ENCODE data around the gene SCN4B. TPM values are rescaled to one million over a fixed set of nuclear protein-coding genes. Genes with fewer than 3 reads are reported as not detected.

SCN4B gene
- total and polyA plus RNA-seq, 2 donors (not counting 1 experiment from before 2014, with no cell fraction given) = 1.5 to 10.4 TPM

- TF ChIP-seq CTCF (conservative IDR thresholded peaks at IDR 0.05 in 1 of 2, IDR thresholded peaks at IDR 0.05 in 1 of 2; ENCODE audit: low read depth in 1 of 2, low read length in 2 of 2) (no peak), EZH2 (IDR thresholded peaks at IDR 0.05; ENCODE audit: low read length, missing control alignments) (no peak)
- Histone ChIP-seq H2AFZ (ENCODE audit: low read length) (no peak overlapping the region), H3K36me3 (ENCODE audit: control insufficient read depth, insufficient read depth, low read length) (no peaks in the 10 kb centered on the region), H3K9ac (ENCODE audit: insufficient read depth, low read length) (no peak overlapping the region), H3K27me3 (ENCODE audit: control insufficient read depth, insufficient read depth, low read length) (no peaks in the 10 kb centered on the region), H3K4me1 (ENCODE audit: control insufficient read depth, extremely low read depth, insufficient read depth, low read length) (no peaks in the 10 kb centered on the region), H3K79me2 (ENCODE audit: control insufficient read depth, insufficient read depth, low read length) (no peaks in the 10 kb centered on the region), H3K4me2 (ENCODE audit: extremely low read depth, insufficient read depth, low read length) (no peak overlapping the region), H3K4me3 (replicated peaks in 1 of 4; ENCODE audit: control extremely low read depth in 1 of 4, insufficient read depth in 1 of 4, low read depth in 3 of 4, low read length in 4 of 4) (no peak overlapping the region), H3K27ac (ENCODE audit: insufficient read depth, low read length) (no peak overlapping the region), H4K20me1 (ENCODE audit: control insufficient read depth, extremely low read depth, insufficient read depth, low read length) (no peaks in the 10 kb centered on the region), H3K9me3 (ENCODE audit: control insufficient read depth, insufficient read depth, low read depth, low read length) (no peaks in the 10 kb centered on the region)
- no peak for DNase-seq (ENCODE audit: low read depth in 2 of 2)
Measured at GRCh38 chr11:118169300-118170140, 16.9 kb upstream of the SCN4B start.

- no peak overlapping the region for H2AFZ ChIP-seq (ENCODE audit: low read length)
- no peak overlapping the region for H3K27ac ChIP-seq (ENCODE audit: insufficient read depth, low read length)
- no peaks in the 10 kb centered on the region for H3K4me1 ChIP-seq (ENCODE audit: control insufficient read depth, extremely low read depth, insufficient read depth, low read length)
- no peaks in the 10 kb centered on the region for H3K27me3 ChIP-seq (ENCODE audit: control insufficient read depth, insufficient read depth, low read length)
- H3K4me3 ChIP-seq (replicated peaks in 1 of 4; ENCODE audit: control extremely low read depth in 1 of 4, insufficient read depth in 1 of 4, low read depth in 3 of 4, low read length in 4 of 4) = no peak overlapping the region
- H4K20me1 ChIP-seq (ENCODE audit: control insufficient read depth, extremely low read depth, insufficient read depth, low read length) = no peaks in the 10 kb centered on the region
- no peaks in the 10 kb centered on the region for H3K79me2 ChIP-seq (ENCODE audit: control insufficient read depth, insufficient read depth, low read length)
- DNase-seq (ENCODE audit: low read depth in 2 of 2) = no peak
- H3K9me3 ChIP-seq (ENCODE audit: control insufficient read depth, insufficient read depth, low read depth, low read length) = no peaks in the 10 kb centered on the region
- H3K9ac ChIP-seq (ENCODE audit: insufficient read depth, low read length) = no peak overlapping the region
- TF ChIP-seq CTCF (conservative IDR thresholded peaks at IDR 0.05 in 1 of 2, IDR thresholded peaks at IDR 0.05 in 1 of 2; ENCODE audit: low read depth in 1 of 2, low read length in 2 of 2) = no peak
- TF ChIP-seq EZH2 (IDR thresholded peaks at IDR 0.05; ENCODE audit: low read length, missing control alignments) = no peak
- no peaks in the 10 kb centered on the region for H3K36me3 ChIP-seq (ENCODE audit: control insufficient read depth, insufficient read depth, low read length)
- H3K4me2 ChIP-seq (ENCODE audit: extremely low read depth, insufficient read depth, low read length) = no peak overlapping the region
Measured at GRCh38 chr11:118168751-118169150, 16.1 kb upstream of the SCN4B start.

- TF ChIP-seq CTCF (conservative IDR thresholded peaks at IDR 0.05 in 1 of 2, IDR thresholded peaks at IDR 0.05 in 1 of 2; ENCODE audit: low read depth in 1 of 2, low read length in 2 of 2) (no peak), EZH2 (IDR thresholded peaks at IDR 0.05; ENCODE audit: low read length, missing control alignments) (no peak)
- no peak overlapping the region for H3K9ac ChIP-seq (ENCODE audit: insufficient read depth, low read length)
- H3K4me2 ChIP-seq (ENCODE audit: extremely low read depth, insufficient read depth, low read length) = no peak overlapping the region
- no peaks in the 10 kb centered on the region for H3K4me1 ChIP-seq (ENCODE audit: control insufficient read depth, extremely low read depth, insufficient read depth, low read length)
- no peak for DNase-seq (ENCODE audit: low read depth in 2 of 2)
- no peak overlapping the region for H3K27ac ChIP-seq (ENCODE audit: insufficient read depth, low read length)
- H3K4me3 ChIP-seq (replicated peaks in 1 of 4; ENCODE audit: control extremely low read depth in 1 of 4, insufficient read depth in 1 of 4, low read depth in 3 of 4, low read length in 4 of 4) = no peak overlapping the region
- H2AFZ ChIP-seq (ENCODE audit: low read length) = no peak overlapping the region
- no peaks in the 10 kb centered on the region for H3K36me3 ChIP-seq (ENCODE audit: control insufficient read depth, insufficient read depth, low read length)
- H4K20me1 ChIP-seq (ENCODE audit: control insufficient read depth, extremely low read depth, insufficient read depth, low read length) = no peaks in the 10 kb centered on the region
- H3K79me2 ChIP-seq (ENCODE audit: control insufficient read depth, insufficient read depth, low read length) = no peaks in the 10 kb centered on the region
- H3K27me3 ChIP-seq (ENCODE audit: control insufficient read depth, insufficient read depth, low read length) = no peaks in the 10 kb centered on the region
- H3K9me3 ChIP-seq (ENCODE audit: control insufficient read depth, insufficient read depth, low read depth, low read length) = no peaks in the 10 kb centered on the region
Measured at GRCh38 chr11:118168316-118168715, 15.7 kb upstream of the SCN4B start.

Data from fibroblast of lung (primary cell).